Transverse colon (tissue), 4 donors: ENCODE measurements around the gene TMUB2.

Experiments used
- EP300 ChIP-seq: sonication (generic); formaldehyde crosslinking; IDR thresholded peaks from one replicate; pipeline ENCODE4 v1.6.1; 2017; ENCODE audit warnings: antibody characterized with exemption, low read depth
- POLR2A ChIP-seq: fragments of 450-650 bp; IDR thresholded peaks from one replicate; pipeline ENCODE4 v1.6.1; 2016; ENCODE audit warnings: antibody characterized with exemption, mild to moderate bottlenecking, moderate library complexity
- POLR2AphosphoS5 ChIP-seq, 3 donors: sonication (generic); formaldehyde crosslinking; IDR thresholded peaks; one replicate each; pipeline ENCODE4 v1.6.1; 2016; ENCODE audit warnings: antibody characterized with exemption in 3 of 3
- TF ChIP-seq, protein P1 (sequence below), 5 experiments: fragments of 200-600 bp in 3 of 5; fragments of 450-650 bp in 2 of 5; sonication (generic) in 3 of 5; IDR thresholded peaks; 1 replicate in 2 of 5; 2 replicates in 3 of 5; pipeline ENCODE4 v1.5.1; 2016 to 2017; ENCODE audit warnings: antibody characterized with exemption in 5 of 5, inconsistent platforms in 3 of 5, mild to moderate bottlenecking in 2 of 5, moderate library complexity in 1 of 5

DNA sequence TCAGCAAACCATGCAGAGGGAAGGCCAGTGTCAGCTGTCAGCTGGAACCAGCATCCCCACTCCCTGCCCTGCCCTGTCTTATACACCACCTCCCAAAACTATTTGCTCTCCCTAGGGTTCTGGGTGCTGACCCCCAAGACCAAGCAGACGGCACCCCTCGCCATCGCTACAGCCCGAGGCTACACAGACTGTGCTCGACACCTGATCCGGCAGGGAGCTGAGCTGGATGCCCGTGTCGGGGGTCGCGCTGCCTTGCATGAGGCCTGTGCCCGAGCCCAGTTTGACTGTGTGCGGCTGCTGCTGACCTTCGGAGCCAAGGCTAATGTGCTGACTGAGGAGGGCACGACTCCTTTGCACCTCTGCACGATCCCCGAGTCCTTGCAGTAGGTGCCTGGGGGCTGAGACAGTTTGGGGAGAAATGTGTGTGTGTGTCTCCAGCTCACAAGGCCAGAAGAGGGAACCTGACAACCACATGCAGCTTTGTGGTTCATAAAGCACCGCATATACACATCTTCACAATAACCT lies 14.8 kb upstream of the TMUB2 start:
- TF ChIP-seq, protein P1, sequence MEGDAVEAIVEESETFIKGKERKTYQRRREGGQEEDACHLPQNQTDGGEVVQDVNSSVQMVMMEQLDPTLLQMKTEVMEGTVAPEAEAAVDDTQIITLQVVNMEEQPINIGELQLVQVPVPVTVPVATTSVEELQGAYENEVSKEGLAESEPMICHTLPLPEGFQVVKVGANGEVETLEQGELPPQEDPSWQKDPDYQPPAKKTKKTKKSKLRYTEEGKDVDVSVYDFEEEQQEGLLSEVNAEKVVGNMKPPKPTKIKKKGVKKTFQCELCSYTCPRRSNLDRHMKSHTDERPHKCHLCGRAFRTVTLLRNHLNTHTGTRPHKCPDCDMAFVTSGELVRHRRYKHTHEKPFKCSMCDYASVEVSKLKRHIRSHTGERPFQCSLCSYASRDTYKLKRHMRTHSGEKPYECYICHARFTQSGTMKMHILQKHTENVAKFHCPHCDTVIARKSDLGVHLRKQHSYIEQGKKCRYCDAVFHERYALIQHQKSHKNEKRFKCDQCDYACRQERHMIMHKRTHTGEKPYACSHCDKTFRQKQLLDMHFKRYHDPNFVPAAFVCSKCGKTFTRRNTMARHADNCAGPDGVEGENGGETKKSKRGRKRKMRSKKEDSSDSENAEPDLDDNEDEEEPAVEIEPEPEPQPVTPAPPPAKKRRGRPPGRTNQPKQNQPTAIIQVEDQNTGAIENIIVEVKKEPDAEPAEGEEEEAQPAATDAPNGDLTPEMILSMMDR (IDR thresholded peaks at IDR 0.05), result no peak
- TF ChIP-seq EP300 (no peak), POLR2AphosphoS5 (IDR thresholded peaks at IDR 0.05) (no peak), POLR2A (no peak)
